Upper lobe of left lung (tissue), 4 donors: ENCODE data around the gene CTNNAL1.

Source experiments
- CTCF ChIP-seq, 6 experiments: fragments of 450-650 bp in 4 of 6; fragments of 200-600 bp in 2 of 6; sonication (generic) in 2 of 6; IDR thresholded peaks; one replicate each; pipeline ENCODE4 v1.5.1; 2016 to 2019; ENCODE audit warnings: antibody characterized with exemption in 6 of 6
- EP300 ChIP-seq, 4 donors: sonication (generic); formaldehyde crosslinking; IDR thresholded peaks; one replicate each; pipeline ENCODE4 v1.5.1; 2017; ENCODE audit warnings: antibody characterized with exemption in 4 of 4, control low read depth in 2 of 4
- POLR2A ChIP-seq, 4 donors: fragments of 450-650 bp; IDR thresholded peaks; one replicate each; pipeline ENCODE4 v1.5.1; 2016 to 2017; ENCODE audit warnings: antibody characterized with exemption in 4 of 4, mild to moderate bottlenecking in 2 of 4

- TF ChIP-seq CTCF (IDR thresholded peaks at IDR 0.05), result no peak
- no peak for TF ChIP-seq EP300 (IDR thresholded peaks at IDR 0.05)
- TF ChIP-seq POLR2A (IDR thresholded peaks at IDR 0.05), result no peak
Measured at GRCh38 chr9:109003116-109003515, 10.2 kb downstream of the CTNNAL1 start.
